Measurements from ENCODE around the gene ZNF438. TPM values are rescaled to one million over a fixed set of nuclear protein-coding genes. Genes with fewer than 3 reads are reported as not detected.

Gene ZNF438
- total RNA-seq, 3 donors from 2014 or later = 0.96 to 1.3 (median 1.2) TPM

GRCh38 chr10:30831426-30831825 is 200.2 kb downstream of the ZNF438 start:
- DNase-seq = no peak
- Mint-ChIP-seq H3K27me3 (ENCODE audit: low read depth) (no peaks in the 10 kb centered on the region), H3K4me3 (no peak overlapping the region), H3K36me3 (ENCODE audit: insufficient read depth) (no peaks in the 10 kb centered on the region), H3K9me3 (no peaks in the 10 kb centered on the region), H3K4me1 (ENCODE audit: low read depth) (no peaks in the 10 kb centered on the region)
- no peak for ATAC-seq

DNA sequence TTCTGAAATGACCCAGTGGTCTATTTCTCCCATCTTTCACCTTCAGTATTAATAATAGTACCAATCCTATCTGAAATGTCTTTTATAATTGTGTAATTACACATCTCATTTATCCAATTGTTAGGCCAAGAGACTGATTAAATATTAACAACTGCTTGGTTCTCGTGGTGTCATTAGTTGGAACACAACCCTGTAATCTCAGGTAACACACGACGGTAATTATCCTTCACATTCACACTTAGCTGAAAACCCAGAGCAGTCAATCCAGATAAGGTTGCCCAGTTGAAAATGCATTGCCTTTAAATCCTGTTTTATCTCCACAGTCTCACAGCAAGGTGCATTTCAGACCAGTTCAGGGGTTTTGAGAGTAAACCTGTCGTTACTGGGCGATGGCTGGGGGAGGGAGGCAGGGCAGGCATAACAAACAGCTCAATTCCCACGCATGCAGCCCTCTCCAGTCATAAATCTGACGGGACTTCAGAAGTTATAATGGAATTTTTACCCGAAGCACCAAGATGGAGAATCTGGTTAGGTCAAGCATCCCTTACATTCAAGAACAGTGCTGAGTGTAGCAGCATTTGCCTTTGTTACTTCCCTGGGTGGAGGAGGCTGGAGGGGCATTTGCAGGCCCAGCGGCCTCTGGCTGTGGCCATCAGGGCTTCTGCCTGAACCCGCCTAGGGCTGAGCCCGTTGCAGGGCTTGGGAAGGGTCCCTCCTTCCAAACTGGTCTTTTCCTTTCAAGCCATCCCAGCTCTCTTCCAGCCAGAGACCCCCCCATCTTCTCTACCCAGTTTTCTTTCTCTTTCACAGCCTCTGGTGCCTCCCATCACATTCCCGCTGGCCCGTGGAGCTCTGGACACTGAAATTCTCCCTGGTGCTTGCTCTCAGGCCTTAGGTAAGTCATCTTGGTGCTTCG is 201.1 kb downstream of the ZNF438 start:
- H3K27me3 Mint-ChIP-seq (ENCODE audit: low read depth) = peaks cover 4% of the 10 kb centered on the region
- no peak overlapping the region for H3K4me3 Mint-ChIP-seq
- no peaks in the 10 kb centered on the region for H3K4me1 Mint-ChIP-seq (ENCODE audit: low read depth)
- ATAC-seq = no peak
- no peaks in the 10 kb centered on the region for H3K9me3 Mint-ChIP-seq
- no peak for DNase-seq
- H3K36me3 Mint-ChIP-seq (ENCODE audit: insufficient read depth) = no peaks in the 10 kb centered on the region

- Mint-ChIP-seq H3K4me1 (ENCODE audit: low read depth) (no peaks in the 10 kb centered on the region), H3K4me3 (no peak overlapping the region), H3K36me3 (ENCODE audit: insufficient read depth) (no peaks in the 10 kb centered on the region), H3K9me3 (no peaks in the 10 kb centered on the region), H3K27me3 (ENCODE audit: low read depth) (peaks cover 5% of the 10 kb centered on the region)
- ATAC-seq = no peak
- no peak for DNase-seq
Observed at GRCh38 chr10:30829901-30830300, 201.8 kb downstream of the ZNF438 start.

- H3K4me3 Mint-ChIP-seq = no peak overlapping the region
- H3K4me1 Mint-ChIP-seq (ENCODE audit: low read depth) = no peaks in the 10 kb centered on the region
- no peak for ATAC-seq
- H3K27me3 Mint-ChIP-seq (ENCODE audit: low read depth) = peaks cover 5% of the 10 kb centered on the region
- H3K36me3 Mint-ChIP-seq (ENCODE audit: insufficient read depth) = no peaks in the 10 kb centered on the region
- no peaks in the 10 kb centered on the region for H3K9me3 Mint-ChIP-seq
- no peak for DNase-seq
Observed at GRCh38 chr10:30828680-30829079, 203.0 kb downstream of the ZNF438 start.

DNA sequence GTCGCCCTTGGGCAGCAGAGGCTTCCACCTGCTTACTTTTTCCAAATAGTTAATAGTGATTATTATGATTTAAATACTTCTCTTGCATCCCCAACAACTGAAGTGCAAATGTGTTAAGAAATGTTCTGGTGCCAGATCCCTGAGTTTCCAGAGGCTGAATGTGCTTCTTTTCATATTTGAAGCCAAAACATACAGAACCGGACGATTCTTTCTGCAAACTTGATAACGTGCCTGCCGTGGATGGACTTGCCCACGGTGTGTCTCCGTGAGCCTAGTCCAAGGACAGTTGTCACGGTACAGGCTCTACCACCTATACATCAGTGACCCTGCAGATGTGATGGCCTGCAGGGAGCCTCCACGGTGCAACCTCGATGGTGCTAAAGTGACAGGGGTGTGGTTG is 203.5 kb downstream of the ZNF438 start:
- H3K9me3 Mint-ChIP-seq = no peaks in the 10 kb centered on the region
- H3K36me3 Mint-ChIP-seq (ENCODE audit: insufficient read depth) = no peaks in the 10 kb centered on the region
- DNase-seq (no peak), ATAC-seq (no peak)
- H3K4me3 Mint-ChIP-seq = no peak overlapping the region
- H3K4me1 Mint-ChIP-seq (ENCODE audit: low read depth) = no peaks in the 10 kb centered on the region
- H3K27me3 Mint-ChIP-seq (ENCODE audit: low read depth) = peaks cover 5% of the 10 kb centered on the region

DNA sequence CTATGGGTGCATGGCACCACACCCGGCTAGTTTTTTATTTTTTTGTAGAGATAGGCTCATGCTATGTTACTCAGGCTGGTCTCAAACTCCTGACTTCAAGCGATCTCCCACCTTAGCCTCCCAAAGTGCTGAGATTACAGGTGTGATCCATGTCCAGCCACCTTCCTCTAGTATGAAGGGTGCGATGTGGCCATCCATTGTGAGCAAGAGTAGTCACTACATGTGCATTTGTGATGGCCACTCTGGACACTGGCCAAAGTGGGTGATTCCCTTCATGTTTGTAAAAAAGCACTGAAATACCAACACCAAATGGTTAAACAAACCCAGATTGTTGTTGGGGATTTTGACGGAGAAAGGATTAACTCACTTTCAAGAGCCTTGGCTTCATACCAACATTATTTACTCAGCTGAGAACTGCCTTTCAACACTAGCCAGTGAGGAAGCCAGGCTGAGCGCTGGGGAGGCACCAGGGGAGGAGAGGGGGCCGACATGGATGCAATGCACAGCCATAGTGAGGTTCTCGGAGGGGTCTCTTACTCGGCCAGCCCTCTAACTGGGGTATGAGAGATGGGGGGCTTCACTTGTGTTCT is 204.0 kb downstream of the ZNF438 start:
- Mint-ChIP-seq H3K36me3 (ENCODE audit: insufficient read depth) (no peaks in the 10 kb centered on the region), H3K4me3 (no peak overlapping the region), H3K4me1 (ENCODE audit: low read depth) (no peaks in the 10 kb centered on the region), H3K9me3 (no peaks in the 10 kb centered on the region), H3K27me3 (ENCODE audit: low read depth) (peaks cover 5% of the 10 kb centered on the region)
- DNase-seq (no peak), ATAC-seq (no peak)

DNA sequence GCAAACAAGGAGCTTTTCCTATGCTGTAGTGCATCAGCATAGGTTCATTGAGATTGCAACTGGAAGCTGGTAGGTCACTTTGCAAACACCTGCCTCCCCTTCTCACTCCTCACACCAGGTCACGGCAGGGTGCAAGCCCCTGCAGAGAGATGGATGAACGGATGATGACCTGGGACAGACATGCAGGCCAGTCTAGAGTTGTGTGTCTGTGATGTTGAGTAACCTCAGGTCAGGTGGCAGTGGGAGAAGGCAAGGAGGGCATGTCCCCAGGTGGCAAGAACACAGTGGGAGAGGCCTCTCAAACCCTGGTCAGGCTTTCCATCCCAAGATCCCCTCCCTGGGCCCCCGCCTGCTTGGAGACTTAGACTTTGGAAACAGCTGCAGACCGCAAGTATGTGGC is 205.0 kb downstream of the ZNF438 start:
- no peaks in the 10 kb centered on the region for H3K36me3 Mint-ChIP-seq (ENCODE audit: insufficient read depth)
- H3K27me3 Mint-ChIP-seq (ENCODE audit: low read depth) = peaks cover 5% of the 10 kb centered on the region
- no peaks in the 10 kb centered on the region for H3K9me3 Mint-ChIP-seq
- DNase-seq = no peak
- ATAC-seq = no peak
- no peak overlapping the region for H3K4me3 Mint-ChIP-seq
- no peaks in the 10 kb centered on the region for H3K4me1 Mint-ChIP-seq (ENCODE audit: low read depth)

DNA sequence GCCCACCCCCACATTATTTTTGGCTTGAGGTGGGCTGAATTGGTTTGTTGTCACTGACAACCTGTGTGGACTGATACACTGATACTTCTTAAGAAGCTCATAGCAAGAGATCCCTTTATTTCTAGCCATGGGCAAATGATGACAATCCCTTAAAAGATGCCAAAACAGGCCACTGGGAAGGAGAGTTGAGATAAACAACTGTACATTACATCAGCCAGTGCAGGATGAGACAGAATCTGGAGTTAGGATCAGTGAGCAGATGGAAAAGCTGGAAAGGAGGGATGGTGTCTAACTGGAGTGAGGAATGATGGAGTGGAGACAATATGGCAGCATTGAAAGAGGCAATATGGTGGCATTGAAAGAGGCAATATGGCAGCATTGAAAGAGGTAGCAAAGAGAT is 206.2 kb downstream of the ZNF438 start:
- DNase-seq (no peak), ATAC-seq (no peak)
- no peaks in the 10 kb centered on the region for H3K9me3 Mint-ChIP-seq
- H3K36me3 Mint-ChIP-seq (ENCODE audit: insufficient read depth) = no peaks in the 10 kb centered on the region
- no peaks in the 10 kb centered on the region for H3K4me1 Mint-ChIP-seq (ENCODE audit: low read depth)
- H3K27me3 Mint-ChIP-seq (ENCODE audit: low read depth) = peaks cover 5% of the 10 kb centered on the region
- H3K4me3 Mint-ChIP-seq = no peak overlapping the region

GRCh38 chr10:30825022-30825421 is 206.6 kb downstream of the ZNF438 start:
- peaks cover 5% of the 10 kb centered on the region for H3K27me3 Mint-ChIP-seq (ENCODE audit: low read depth)
- H3K9me3 Mint-ChIP-seq = no peaks in the 10 kb centered on the region
- no peaks in the 10 kb centered on the region for H3K36me3 Mint-ChIP-seq (ENCODE audit: insufficient read depth)
- ATAC-seq (no peak), DNase-seq (no peak)
- H3K4me1 Mint-ChIP-seq (ENCODE audit: low read depth) = no peaks in the 10 kb centered on the region
- no peak overlapping the region for H3K4me3 Mint-ChIP-seq

- no peaks in the 10 kb centered on the region for H3K4me1 Mint-ChIP-seq (ENCODE audit: low read depth)
- no peak overlapping the region for H3K4me3 Mint-ChIP-seq
- H3K27me3 Mint-ChIP-seq (ENCODE audit: low read depth) = peaks cover 5% of the 10 kb centered on the region
- H3K36me3 Mint-ChIP-seq (ENCODE audit: insufficient read depth) = no peaks in the 10 kb centered on the region
- no peaks in the 10 kb centered on the region for H3K9me3 Mint-ChIP-seq
- DNase-seq (no peak), ATAC-seq (no peak)
Observed at GRCh38 chr10:30823651-30824050, 208.0 kb downstream of the ZNF438 start.

DNA sequence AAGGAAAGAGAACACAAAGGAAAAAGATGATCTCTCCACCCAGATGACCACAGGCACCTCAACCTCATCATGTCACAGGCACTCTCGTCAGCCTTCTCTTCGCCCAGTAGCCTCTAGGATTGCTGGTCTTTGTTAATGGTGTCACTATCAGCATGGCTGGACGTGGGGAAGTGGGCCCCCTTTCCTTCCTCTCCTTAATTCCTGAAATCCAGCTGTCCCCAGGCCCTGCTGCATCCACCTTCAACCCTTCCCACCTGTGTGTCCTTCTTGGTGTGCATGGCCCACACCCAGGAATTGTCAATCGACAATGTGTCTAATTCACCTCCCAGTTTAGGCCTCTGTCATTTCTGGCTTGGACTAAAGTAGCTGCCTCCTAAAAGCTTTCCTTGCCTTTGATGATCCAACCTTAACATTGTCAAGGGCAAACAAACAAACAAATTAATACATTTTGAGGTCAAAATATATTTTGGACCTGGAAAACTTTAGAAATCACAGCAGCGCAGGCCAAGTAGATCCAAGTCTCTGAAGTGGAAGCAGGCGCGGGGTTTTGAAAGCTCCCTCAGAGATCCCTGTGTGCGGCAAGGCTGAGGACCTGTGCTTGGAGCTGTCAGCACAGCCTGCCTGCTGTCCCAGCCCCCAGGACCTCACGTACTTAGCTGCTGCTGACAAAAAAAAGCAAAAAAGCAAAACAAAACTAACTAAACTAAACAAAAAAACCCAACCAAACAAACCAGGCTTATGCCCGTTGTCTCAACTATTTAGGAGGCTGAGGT is 208.8 kb downstream of the ZNF438 start:
- no peaks in the 10 kb centered on the region for H3K9me3 Mint-ChIP-seq

DNA sequence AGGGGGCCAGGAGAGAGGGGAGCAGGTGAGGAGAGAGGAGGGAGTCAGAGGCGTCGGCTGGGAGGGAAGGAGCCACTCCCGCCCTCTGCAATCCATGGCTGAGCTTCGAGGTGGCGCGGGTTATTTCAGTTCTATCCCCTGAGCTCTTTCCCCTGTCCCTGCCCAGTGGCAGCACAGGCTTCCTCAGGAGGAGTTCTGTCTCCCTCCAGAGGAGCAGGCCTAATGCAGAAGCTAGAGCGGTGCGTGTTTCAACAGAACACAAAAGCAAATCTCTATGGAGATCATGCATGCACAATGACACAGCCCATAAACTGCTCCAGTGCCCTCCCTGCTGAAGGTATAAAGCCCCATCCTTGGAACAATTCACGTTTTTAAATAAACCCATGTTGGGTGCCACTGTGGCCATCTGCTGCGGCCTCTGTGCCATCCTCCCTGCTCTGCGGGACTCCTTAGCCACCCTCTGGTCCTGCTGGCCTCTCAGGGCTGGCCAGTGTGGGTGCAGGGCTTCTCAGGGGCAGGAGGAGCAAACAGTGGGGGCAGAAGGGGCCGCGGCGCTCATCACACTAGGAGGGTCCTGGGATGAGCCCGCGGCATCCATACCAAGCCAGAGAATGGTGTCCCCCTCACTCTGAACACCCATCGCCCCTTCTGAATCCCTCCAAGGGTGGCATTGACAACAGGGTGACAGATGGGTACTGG is 209.5 kb downstream of the ZNF438 start:
- H3K4me3 Mint-ChIP-seq = no peak overlapping the region
- no peaks in the 10 kb centered on the region for H3K9me3 Mint-ChIP-seq
- no peaks in the 10 kb centered on the region for H3K4me1 Mint-ChIP-seq (ENCODE audit: low read depth)
- DNase-seq = no peak
- no peak for ATAC-seq
- H3K36me3 Mint-ChIP-seq (ENCODE audit: insufficient read depth) = no peaks in the 10 kb centered on the region
- H3K27me3 Mint-ChIP-seq (ENCODE audit: low read depth) = peaks cover 5% of the 10 kb centered on the region

More for the DNA sequence above, 208.8 kb downstream of the ZNF438 start:
- no peak for ATAC-seq
- Mint-ChIP-seq H3K4me3 (no peak overlapping the region), H3K27me3 (ENCODE audit: low read depth) (peaks cover 5% of the 10 kb centered on the region), H3K4me1 (ENCODE audit: low read depth) (no peaks in the 10 kb centered on the region), H3K36me3 (ENCODE audit: insufficient read depth) (no peaks in the 10 kb centered on the region)
- DNase-seq = no peak

DNA sequence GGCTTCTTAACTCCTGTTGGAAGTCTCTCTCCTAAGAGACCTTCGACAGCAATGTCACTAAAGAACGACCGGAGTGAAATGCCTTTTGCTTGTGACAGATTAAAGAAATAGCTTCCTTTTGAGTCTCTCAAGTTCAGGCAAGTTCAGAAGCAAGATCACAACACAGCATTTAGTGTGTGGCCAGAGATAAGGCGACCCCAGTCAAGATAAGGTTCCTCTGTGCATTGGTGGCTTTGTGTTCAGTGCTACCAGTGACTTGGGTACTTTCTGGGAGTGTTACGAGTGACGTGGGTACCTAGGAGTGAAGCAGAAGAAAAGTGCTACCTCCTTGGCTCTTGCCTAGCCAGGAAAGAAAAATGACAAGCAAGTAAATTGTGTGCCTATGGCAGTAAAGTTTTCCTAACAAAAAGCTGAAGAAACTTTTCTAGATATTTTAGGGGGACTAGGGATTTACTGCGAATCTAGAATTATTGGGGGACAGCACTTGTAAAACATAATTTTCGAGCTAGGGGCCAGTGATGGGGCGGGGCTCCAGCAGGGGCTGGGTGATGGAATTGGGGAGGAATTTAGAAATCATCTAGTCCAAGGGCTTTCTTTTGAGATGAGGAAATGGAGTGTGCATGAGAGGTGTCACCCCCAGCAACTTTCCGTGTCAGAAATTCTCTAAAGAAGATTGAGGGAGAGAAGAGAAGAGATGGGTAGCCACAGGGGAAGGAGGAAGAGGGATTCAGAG is 210.2 kb downstream of the ZNF438 start:
- ATAC-seq (no peak), DNase-seq (no peak)
- no peaks in the 10 kb centered on the region for H3K36me3 Mint-ChIP-seq (ENCODE audit: insufficient read depth)
- H3K9me3 Mint-ChIP-seq = no peaks in the 10 kb centered on the region
- no peak overlapping the region for H3K4me3 Mint-ChIP-seq
- H3K4me1 Mint-ChIP-seq (ENCODE audit: low read depth) = no peaks in the 10 kb centered on the region
- H3K27me3 Mint-ChIP-seq (ENCODE audit: low read depth) = peaks cover 5% of the 10 kb centered on the region
